Psoas muscle (tissue), 8 donors: Measurements from ENCODE around the gene HPCAL1. TPM values are rescaled to one million over a fixed set of nuclear protein-coding genes. Genes with fewer than 3 reads are reported as not detected.

Experiments used
- ATAC-seq, 4 donors: fragments of 200-7000 bp; cut with Tn5 transposase; one replicate each; pipeline ENCODE4 v1.9.1; 2020; ENCODE audit warnings: moderate library complexity in 3 of 4, mild to moderate bottlenecking in 2 of 4
- DNase-seq, 2 donors: peaks; one replicate each; pipeline ENCODE4 v3.0.0-alpha.2; 2020
- H3K27ac ChIP-seq: fragments of 200-600 bp; one replicate; pipeline ENCODE4 v1.8.0; 2022
- H3K27me3 ChIP-seq, 3 donors: fragments of 200-600 bp in 1 of 3; one replicate each; pipeline versions ENCODE4 v1.6.1 to v1.8.0; 2013 to 2022; ENCODE audit warnings: low read length in 2 of 3, mild to moderate bottlenecking in 2 of 3, moderate library complexity in 1 of 3; ENCODE audit not compliant: insufficient read depth in 3 of 3
- H3K36me3 ChIP-seq, 2 donors: fragments of 200-600 bp in 1 of 2; one replicate each; pipeline versions ENCODE4 v1.6.1 to v1.8.0; 2013 to 2022; ENCODE audit warnings: low read depth in 1 of 2, mild to moderate bottlenecking in 1 of 2, moderate library complexity in 1 of 2; ENCODE audit not compliant: insufficient read depth in 1 of 2
- H3K4me1 ChIP-seq: fragments of 200-600 bp; one replicate; pipeline ENCODE4 v1.8.0; 2022
- H3K4me3 ChIP-seq: fragments of 200-600 bp; one replicate; pipeline ENCODE4 v1.8.0; 2022; ENCODE audit warnings: mild to moderate bottlenecking
- H3K9me3 ChIP-seq: fragments of 200-600 bp; one replicate; pipeline ENCODE4 v1.8.0; 2022
- WGBS, 3 donors: extraction: QIAGEN DNeasy Blood & Tissue Kit; methylation state at CpG; one replicate each; pipeline versions ENCODE4 v1.1.6 to v1.1.7; 2013; 5-methylcytosine and 5-hydroxymethylcytosine counted together
- intact Hi-C, 2 donors: fragments of 100-400 bp; cut with DNase I; formaldehyde crosslinking; loops; one replicate each; pipeline versions ENCODE4 v1.11.0 to v1.14.2; 2022
- polyA plus RNA-seq, 3 donors: library from polyadenylated mRNA; stranded (reverse); fragments of 200-250 nt; gene quantifications; one replicate each; pipeline ENCODE4 v1.2.3, GENCODE V29; 2013
- total RNA-seq, 4 donors: library from RNA; stranded (reverse); fragmentation: NEBNext Ultra II Directional in 2 of 4; extraction: Animal tissue kit (Norgen Biotek cat#: 25700) in 2 of 4; gene quantifications; one replicate each; pipeline versions ENCODE4 v1.2.1 to v1.2.4, GENCODE V29; 2021 to 2023
- TF ChIP-seq, protein P1 (sequence below): fragments of 200-600 bp; IDR thresholded peaks from one replicate; pipeline ENCODE4 v1.8.0; 2022; ENCODE audit warnings: antibody characterized with exemption
- donor health status: healthy with polysubstance abuse.
- donor health status: DM: no; HTN: no; CAD: no; lungs with moderate emphysema.
- donor health status: Bipolar disorder and iron deficiency.
- donor health status: healthy.
- donor health status: DM: yes; HTN: yes; CAD: no.
- donor health status: DM: no; HTN: no; CAD: no.
- donor health status: DM: no; HTN: no; CAD: no.
- donor health status: DM: yes; HTN: yes; CAD: no.

Gene HPCAL1
- total and polyA plus RNA-seq, 7 donors = 16.1 to 182 (median 33.4) TPM

DNA sequence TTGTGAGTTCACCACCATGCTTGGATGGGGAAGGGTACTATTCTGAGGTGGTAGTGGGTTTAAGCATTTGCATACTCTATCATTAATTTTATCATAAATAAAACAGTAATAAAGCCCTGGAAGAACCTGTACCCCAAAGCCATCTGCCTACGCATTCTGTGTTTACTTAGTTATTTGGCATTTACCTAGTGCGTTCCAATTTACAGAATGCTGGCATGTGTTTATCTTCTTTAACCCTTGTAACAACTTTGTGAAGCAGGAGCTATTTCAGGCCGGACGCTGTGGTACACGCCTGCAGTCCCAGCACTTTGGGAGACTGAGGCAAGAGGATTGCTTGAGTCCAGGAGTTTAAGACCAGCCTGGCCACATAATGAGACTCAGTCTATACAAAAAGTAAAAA, 163.2 kb downstream of the HPCAL1 start:
- no peak for DNase-seq
- no peak for ATAC-seq
- no peaks in the 10 kb centered on the region for H3K27me3 ChIP-seq
- H3K27ac ChIP-seq = no peak overlapping the region
- WGBS, 3 donors = 92 to 95% (median 94%) methylated on average over 5 of the region's 5 CpGs
- no peaks in the 10 kb centered on the region for H3K36me3 ChIP-seq
- H3K4me1 ChIP-seq = no peaks in the 10 kb centered on the region
- no peak overlapping the region for H3K4me3 ChIP-seq
- intact Hi-C loops = no loop called here
- TF ChIP-seq, protein P1, sequence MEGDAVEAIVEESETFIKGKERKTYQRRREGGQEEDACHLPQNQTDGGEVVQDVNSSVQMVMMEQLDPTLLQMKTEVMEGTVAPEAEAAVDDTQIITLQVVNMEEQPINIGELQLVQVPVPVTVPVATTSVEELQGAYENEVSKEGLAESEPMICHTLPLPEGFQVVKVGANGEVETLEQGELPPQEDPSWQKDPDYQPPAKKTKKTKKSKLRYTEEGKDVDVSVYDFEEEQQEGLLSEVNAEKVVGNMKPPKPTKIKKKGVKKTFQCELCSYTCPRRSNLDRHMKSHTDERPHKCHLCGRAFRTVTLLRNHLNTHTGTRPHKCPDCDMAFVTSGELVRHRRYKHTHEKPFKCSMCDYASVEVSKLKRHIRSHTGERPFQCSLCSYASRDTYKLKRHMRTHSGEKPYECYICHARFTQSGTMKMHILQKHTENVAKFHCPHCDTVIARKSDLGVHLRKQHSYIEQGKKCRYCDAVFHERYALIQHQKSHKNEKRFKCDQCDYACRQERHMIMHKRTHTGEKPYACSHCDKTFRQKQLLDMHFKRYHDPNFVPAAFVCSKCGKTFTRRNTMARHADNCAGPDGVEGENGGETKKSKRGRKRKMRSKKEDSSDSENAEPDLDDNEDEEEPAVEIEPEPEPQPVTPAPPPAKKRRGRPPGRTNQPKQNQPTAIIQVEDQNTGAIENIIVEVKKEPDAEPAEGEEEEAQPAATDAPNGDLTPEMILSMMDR = no peak
- no peaks in the 10 kb centered on the region for H3K9me3 ChIP-seq

DNA sequence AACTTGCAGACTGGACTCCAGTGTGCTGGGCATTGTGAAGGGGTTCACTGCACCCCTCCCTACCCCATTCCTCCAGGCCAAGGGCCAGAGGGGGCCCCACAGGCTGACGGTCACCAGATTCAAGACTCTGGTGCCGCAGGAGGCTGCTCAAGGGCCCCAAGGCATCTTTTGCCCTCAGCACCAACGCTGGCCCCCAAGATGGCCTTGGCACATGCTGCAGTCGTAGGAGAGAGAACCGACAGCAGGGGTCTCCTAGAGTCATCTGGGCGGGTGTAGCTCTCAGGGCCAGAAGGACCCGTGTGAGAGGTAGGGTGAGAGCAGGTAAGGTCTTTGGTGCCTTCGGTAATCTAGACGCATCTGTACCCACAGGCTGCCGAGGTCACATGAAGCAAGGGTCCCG, 164.1 kb downstream of the HPCAL1 start:
- intact Hi-C loops = no loop called here
- Histone ChIP-seq H3K36me3 (no peaks in the 10 kb centered on the region), H3K4me3 (no peak overlapping the region), H3K4me1 (no peaks in the 10 kb centered on the region), H3K27me3 (no peaks in the 10 kb centered on the region), H3K9me3 (no peaks in the 10 kb centered on the region), H3K27ac (no peak overlapping the region)
- ATAC-seq (no peak), DNase-seq (no peak)
- WGBS, 3 donors = 80 to 85% (median 80%) methylated on average over 11 of the region's 11 CpGs
- TF ChIP-seq, protein P1 = no peak

DNA sequence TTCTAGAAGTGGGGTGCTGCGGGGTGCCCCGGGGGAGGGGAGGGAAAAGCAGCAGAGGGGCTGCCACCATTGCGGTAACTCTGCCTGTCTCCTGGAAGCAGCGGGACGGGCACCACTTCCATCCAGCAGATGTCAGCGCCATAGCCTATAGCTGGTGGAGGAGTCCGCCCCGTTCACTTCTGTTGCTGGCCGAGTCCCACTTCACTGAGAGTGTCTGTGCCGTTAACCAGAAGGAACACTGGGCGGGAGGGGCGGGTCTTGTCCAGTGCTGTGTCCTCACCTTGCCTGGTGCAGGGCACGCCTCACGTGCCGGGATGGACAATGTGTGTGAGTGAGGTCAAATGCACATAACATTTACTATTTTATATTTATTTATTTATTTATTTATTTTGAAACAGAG, 164.7 kb downstream of the HPCAL1 start:
- ATAC-seq = no peak
- no peak overlapping the region for H3K4me3 ChIP-seq
- TF ChIP-seq, protein P1 = no peak
- DNase-seq = no peak
- WGBS, 3 donors = 80 to 83% (median 81%) methylated on average over 15 of the region's 15 CpGs
- no peak overlapping the region for H3K27ac ChIP-seq
- intact Hi-C loops = no loop called here
- H3K4me1 ChIP-seq = no peaks in the 10 kb centered on the region
- no peaks in the 10 kb centered on the region for H3K27me3 ChIP-seq
- H3K9me3 ChIP-seq = no peaks in the 10 kb centered on the region
- H3K36me3 ChIP-seq = no peaks in the 10 kb centered on the region

DNA sequence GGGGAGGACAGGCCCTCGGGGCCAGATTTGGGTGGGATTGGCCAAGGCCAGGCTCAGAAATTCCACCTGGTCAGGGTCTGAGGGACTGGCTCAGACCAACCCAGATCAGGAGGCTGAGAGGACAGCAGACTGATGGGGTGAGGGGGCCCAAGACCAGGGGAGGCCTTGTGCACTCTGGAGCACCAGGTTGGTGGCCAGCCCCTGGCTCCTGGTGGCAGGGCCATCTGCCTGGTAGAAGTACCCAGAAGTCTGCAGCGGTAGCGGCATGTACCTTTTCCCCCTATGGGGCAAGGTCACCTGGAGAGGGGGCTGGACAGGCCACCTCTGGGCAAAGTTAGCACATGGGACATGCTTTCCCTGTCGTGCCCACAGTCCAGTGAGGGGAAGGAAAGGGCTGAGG, 166.6 kb downstream of the HPCAL1 start:
- DNase-seq (no peak), ATAC-seq (no peak)
- WGBS, 3 donors = 91 to 98% (median 97%) methylated on average over 3 to 4 of the region's 4 CpGs
- Histone ChIP-seq H3K4me3 (no peak overlapping the region), H3K36me3 (no peaks in the 10 kb centered on the region), H3K4me1 (no peaks in the 10 kb centered on the region), H3K27ac (no peak overlapping the region), H3K27me3 (no peaks in the 10 kb centered on the region), H3K9me3 (no peaks in the 10 kb centered on the region)
- TF ChIP-seq, protein P1 = no peak
- intact Hi-C loops = no loop called here

DNA sequence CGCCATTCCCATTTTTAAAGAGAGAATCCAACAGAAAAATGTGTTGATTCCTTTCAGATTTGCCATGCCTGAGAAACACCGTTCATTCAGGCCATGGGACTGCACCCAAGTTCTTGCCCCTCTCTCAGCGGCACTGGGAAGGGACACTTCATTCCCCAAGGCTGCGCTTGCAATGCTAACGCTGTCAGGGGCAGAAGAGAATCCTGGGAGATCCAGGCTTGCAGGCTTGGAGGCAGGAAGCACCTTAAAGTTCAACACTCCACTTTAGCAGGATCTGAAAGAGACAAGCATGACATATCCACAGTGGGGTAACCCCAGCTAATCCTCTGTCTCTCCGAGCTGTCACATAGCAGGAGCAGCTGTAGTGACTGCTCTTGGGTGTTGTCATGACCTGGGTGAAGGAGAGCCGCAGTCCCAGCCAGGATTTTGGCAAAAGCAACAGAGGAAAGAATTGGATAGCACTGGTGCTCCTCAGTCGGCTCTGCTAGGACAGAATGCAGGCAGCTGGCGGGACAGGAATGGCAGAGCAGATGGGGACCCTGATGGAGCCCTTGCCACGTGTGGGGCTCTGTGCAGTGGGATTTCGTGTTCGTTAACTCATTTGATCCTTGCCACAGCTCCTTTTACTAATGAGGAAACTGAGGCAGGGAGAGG, 167.4 kb downstream of the HPCAL1 start:
- Histone ChIP-seq H3K4me1 (no peaks in the 10 kb centered on the region), H3K36me3 (no peaks in the 10 kb centered on the region), H3K27me3 (no peaks in the 10 kb centered on the region), H3K27ac (no peak overlapping the region), H3K4me3 (no peak overlapping the region), H3K9me3 (no peaks in the 10 kb centered on the region)
- intact Hi-C loops = no loop called here
- ATAC-seq = peak; percentile 25 to 81 (median 43)
- DNase-seq = no peak
- WGBS, 3 donors = 43 to 48% (median 47%) methylated on average over 12 of the region's 12 CpGs
- TF ChIP-seq, protein P1 = no peak
